SK-N-SH treated with all-trans-retinoic acid at 6 μM for 48 hours (cell line): Measurements from ENCODE around the gene LTO1.

ENCODE experiments used
- ATAC-seq: fragments of 200-7000 bp; cut with Tn5 transposase; 3 replicates; pipeline ENCODE4 v1.9.1; 2020; ENCODE audit warnings: mild to moderate bottlenecking, moderate library complexity
- ARNTL ChIP-seq: fragments of 450-650 bp; formaldehyde crosslinking; IDR thresholded peaks from 2 replicates; pipeline ENCODE4 v1.5.0; 2020; ENCODE audit warnings: low read depth, mild to moderate bottlenecking, moderate library complexity, borderline replicate concordance
- BACH2 ChIP-seq: fragments of 250-450 bp; sonication (Bioruptor Pico); IDR thresholded peaks from 2 replicates; pipeline ENCODE4 v1.9.0; 2021; ENCODE audit warnings: mild to moderate bottlenecking, borderline replicate concordance
- CSRNP3 ChIP-seq: fragments of 250-450 bp; sonication (Bioruptor Pico); IDR thresholded peaks from 2 replicates; pipeline ENCODE4 v1.5.1; 2021; ENCODE audit warnings: mild to moderate bottlenecking, moderate library complexity
- ESRRG ChIP-seq: fragments of 250-450 bp; sonication (Bioruptor Pico); IDR thresholded peaks from 2 replicates; pipeline ENCODE4 v1.6.1; 2021; ENCODE audit warnings: mild to moderate bottlenecking
- GLIS3 ChIP-seq: fragments of 250-450 bp; sonication (Bioruptor Pico); IDR thresholded peaks from 2 replicates; pipeline ENCODE4 v1.5.0; 2020; ENCODE audit warnings: mild to moderate bottlenecking, moderate library complexity
- ISL1 ChIP-seq: fragments of 250-450 bp; sonication (Bioruptor Pico); IDR thresholded peaks from 2 replicates; pipeline ENCODE4 v2.1.2; 2022; ENCODE audit warnings: mild to moderate bottlenecking, moderate library complexity
- OSR1 ChIP-seq: fragments of 250-450 bp; sonication (Bioruptor Pico); IDR thresholded peaks from 2 replicates; pipeline ENCODE4 v1.8.0; 2022; ENCODE audit warnings: moderate library complexity, mild to moderate bottlenecking, inconsistent platforms
- PATZ1 ChIP-seq: fragments of 250-450 bp; sonication (Bioruptor Pico); IDR thresholded peaks from 2 replicates; pipeline ENCODE4 v1.8.0; 2020; ENCODE audit warnings: mild to moderate bottlenecking, moderate library complexity, borderline replicate concordance
- POU6F1 ChIP-seq: fragments of 250-450 bp; sonication (Bioruptor Pico); IDR thresholded peaks from 2 replicates; pipeline ENCODE4 v1.8.0; 2021; ENCODE audit warnings: low read depth, mild to moderate bottlenecking, moderate library complexity, borderline replicate concordance
- PPARA ChIP-seq: fragments of 250-450 bp; sonication (Bioruptor Pico); IDR thresholded peaks from 2 replicates; pipeline ENCODE4 v1.5.0; 2020; ENCODE audit warnings: mild to moderate bottlenecking, borderline replicate concordance
- RARB ChIP-seq: fragments of 250-450 bp; sonication (Bioruptor Pico); IDR thresholded peaks from 2 replicates; pipeline ENCODE4 v1.8.0; 2021; ENCODE audit warnings: mild to moderate bottlenecking, moderate library complexity
- SNAI2 ChIP-seq: fragments of 250-450 bp; sonication (Bioruptor Pico); IDR thresholded peaks from 2 replicates; pipeline ENCODE4 v1.5.0; 2020; ENCODE audit warnings: mild to moderate bottlenecking, moderate library complexity
- TCF4 ChIP-seq: fragments of 250-450 bp; sonication (Bioruptor Pico); IDR thresholded peaks from 2 replicates; pipeline ENCODE4 v1.8.0; 2021; ENCODE audit warnings: mild to moderate bottlenecking, moderate library complexity, borderline replicate concordance
- TOX ChIP-seq: fragments of 250-450 bp; sonication (Bioruptor Pico); IDR thresholded peaks from 2 replicates; pipeline ENCODE4 v1.8.0; 2021; ENCODE audit warnings: mild to moderate bottlenecking, moderate library complexity, borderline replicate concordance
- TSHZ2 ChIP-seq: fragments of 250-450 bp; sonication (Bioruptor Pico); IDR thresholded peaks from 2 replicates; pipeline ENCODE4 v1.5.0; 2020; ENCODE audit warnings: mild to moderate bottlenecking, moderate library complexity
- ZC3H10 ChIP-seq: fragments of 250-450 bp; sonication (Bioruptor Pico); IDR thresholded peaks from 2 replicates; pipeline ENCODE4 v1.5.1; 2021; ENCODE audit warnings: mild to moderate bottlenecking, moderate library complexity
- ZFP30 ChIP-seq: fragments of 450-650 bp; formaldehyde crosslinking; IDR thresholded peaks from 2 replicates; pipeline ENCODE4 v1.5.0; 2022; ENCODE audit warnings: mild to moderate bottlenecking, moderate library complexity
- ZNF565 ChIP-seq: fragments of 450-650 bp; formaldehyde crosslinking; conservative IDR thresholded peaks from 2 replicates; pipeline ENCODE4 v1.5.0; 2020; ENCODE audit warnings: low read depth, mild to moderate bottlenecking, moderate library complexity
- ZNF70 ChIP-seq: fragments of 450-650 bp; formaldehyde crosslinking; IDR thresholded peaks from 2 replicates; pipeline ENCODE4 v1.5.0; 2020; ENCODE audit warnings: mild to moderate bottlenecking, moderate library complexity
- ZNF8 ChIP-seq: fragments of 450-650 bp; formaldehyde crosslinking; IDR thresholded peaks from 2 replicates; pipeline ENCODE4 v1.5.0; 2020; ENCODE audit warnings: mild to moderate bottlenecking, moderate library complexity

The LTO1 gene

GRCh38 chr11:69662021-69662698 is 13.0 kb downstream of the LTO1 start (continued):
- no peak for TF ChIP-seq TSHZ2 (CRISPR knock-in tag)
- TF ChIP-seq BACH2 (CRISPR knock-in tag), result no peak
- TF ChIP-seq, all 23 proteins: peak for 0

- ATAC-seq, result no peak
Measured at GRCh38 chr11:69661413-69661715, 13.8 kb downstream of the LTO1 start.

GRCh38 chr11:69660001-69660500 is 15.1 kb downstream of the LTO1 start:
- no peak for ATAC-seq
- no peak for TF ChIP-seq POU6F1 (CRISPR knock-in tag)
- TF ChIP-seq SNAI2, result no peak
- no peak for TF ChIP-seq ZNF565 (CRISPR knock-in tag)
- no peak for TF ChIP-seq TCF4 (CRISPR knock-in tag)
- TF ChIP-seq, all 23 proteins: peak for 0

More at GRCh38 chr11:69661413-69661715, 13.8 kb downstream of the LTO1 start:
- TF ChIP-seq ZNF70 (CRISPR knock-in tag), result no peak
- no peak for TF ChIP-seq GLIS3 (CRISPR knock-in tag)
- no peak for TF ChIP-seq TCF4 (CRISPR knock-in tag)
- TF ChIP-seq, all 23 proteins: peak for 0

GRCh38 chr11:69659591-69659990 is 15.6 kb downstream of the LTO1 start:
- no peak for TF ChIP-seq PATZ1
- TF ChIP-seq POU6F1 (CRISPR knock-in tag), result no peak
- no peak for TF ChIP-seq ESRRG
- TF ChIP-seq RARB, result no peak
- no peak for TF ChIP-seq ZFP30 (CRISPR knock-in tag)
- TF ChIP-seq ZC3H10 (CRISPR knock-in tag), result no peak
- TF ChIP-seq CSRNP3 (CRISPR knock-in tag), result no peak
- no peak for TF ChIP-seq ZNF8
- ATAC-seq, result no peak

GRCh38 chr11:69658626-69659450 is 16.3 kb downstream of the LTO1 start:
- no peak for ATAC-seq
- TF ChIP-seq ISL1 (CRISPR knock-in tag) (no peak), OSR1 (CRISPR knock-in tag) (no peak), ARNTL (CRISPR knock-in tag) (no peak), TOX (CRISPR knock-in tag) (no peak), GLIS3 (CRISPR knock-in tag) (no peak), PPARA (no peak), ZNF565 (CRISPR knock-in tag) (no peak), ZNF70 (CRISPR knock-in tag) (no peak), PATZ1 (no peak), TCF4 (CRISPR knock-in tag) (no peak)
